ENCODE data around the gene CNOT10.

GRCh38 chr3:32780735-32781210, 95.8 kb downstream of the CNOT10 start:
- TF ChIP-seq POLR2A (IDR thresholded peaks at IDR 0.05) (no peak), EP300 (IDR thresholded peaks at IDR 0.05) (no peak)

All from suprapubic skin (tissue), 2 donors.